CD4-positive, alpha-beta T cell treated with Interleukin-17A for 4 hours (primary cell): Measurements from ENCODE around the gene PHF21B.

Experiments used
- DNase-seq: peaks from one replicate; pipeline ENCODE4 v3.0.0-alpha.2; 2020; ENCODE audit warnings: mixed read lengths

The PHF21B gene

GRCh38 chr22:44954149-44954548 is 55.7 kb downstream of the PHF21B start:
- no peak for DNase-seq

- DNase-seq: no peak
Measured at GRCh38 chr22:44952863-44953746, 56.7 kb downstream of the PHF21B start.

DNA sequence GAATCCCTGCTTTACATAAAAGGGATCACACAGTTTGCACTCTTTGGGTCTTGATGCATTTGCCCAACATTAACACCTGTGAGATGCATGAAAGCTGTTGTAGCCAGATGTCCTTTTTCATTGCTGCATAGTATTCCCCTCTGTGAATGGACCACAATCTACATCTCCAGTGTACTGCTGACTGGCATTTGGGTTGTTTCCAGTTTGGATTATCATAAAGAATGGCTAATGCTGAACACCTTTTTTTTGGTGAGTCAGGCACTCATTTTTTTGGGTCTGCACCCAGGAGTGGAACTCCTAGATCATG is 58.3 kb downstream of the PHF21B start:
- DNase-seq: no peak

DNA sequence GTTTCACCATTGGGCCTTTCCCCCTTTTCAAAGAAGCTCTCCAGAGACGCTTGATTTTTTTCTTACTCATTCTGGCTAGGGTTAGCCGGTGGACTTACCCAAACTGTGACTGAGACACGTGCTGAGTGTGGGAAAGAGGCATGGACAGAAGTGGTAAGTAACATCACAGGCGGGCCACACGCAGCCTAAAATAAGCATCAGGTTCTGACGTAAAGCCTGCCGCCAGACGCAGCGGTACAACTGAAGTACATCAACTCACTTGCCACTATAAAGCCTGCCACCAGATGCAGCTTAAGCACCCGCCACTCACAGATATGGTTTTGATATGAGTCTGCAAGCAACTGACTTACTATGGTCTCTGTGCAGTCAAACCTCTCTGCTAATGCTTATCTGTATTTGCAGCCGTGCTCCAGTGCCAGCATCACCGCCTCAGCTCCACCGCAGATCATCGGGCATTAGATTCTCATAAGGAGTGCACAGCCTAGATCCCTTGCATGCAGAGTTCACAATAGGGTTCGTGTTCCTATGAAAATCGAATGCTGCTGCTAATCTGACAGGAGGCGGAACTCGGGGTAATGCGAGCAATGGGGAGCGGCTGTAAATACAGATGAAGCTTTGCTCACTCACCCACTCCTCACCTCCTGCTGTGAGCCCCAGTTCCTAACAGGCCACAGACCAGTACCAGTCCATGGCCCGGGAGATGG is 58.8 kb downstream of the PHF21B start:
- no peak for DNase-seq

DNA sequence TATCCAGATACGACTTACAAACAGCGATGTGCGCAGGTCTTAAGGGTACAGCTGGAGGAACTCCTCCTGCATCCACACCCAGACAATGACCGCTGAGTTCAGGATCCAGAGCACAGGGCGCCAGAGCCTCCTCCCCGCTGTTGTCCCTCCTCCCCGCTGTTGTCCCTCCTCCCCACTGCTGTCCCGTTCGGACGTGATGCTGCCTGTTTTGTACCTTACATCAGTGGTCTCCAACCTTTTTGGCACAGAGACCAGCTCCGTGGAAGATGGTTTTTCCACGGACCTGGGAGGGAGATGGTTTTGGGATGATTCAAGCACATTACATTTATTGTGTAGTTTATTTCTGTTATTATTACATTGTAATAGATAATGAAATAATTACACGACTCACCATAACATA is 62.0 kb downstream of the PHF21B start:
- DNase-seq: no peak

DNA sequence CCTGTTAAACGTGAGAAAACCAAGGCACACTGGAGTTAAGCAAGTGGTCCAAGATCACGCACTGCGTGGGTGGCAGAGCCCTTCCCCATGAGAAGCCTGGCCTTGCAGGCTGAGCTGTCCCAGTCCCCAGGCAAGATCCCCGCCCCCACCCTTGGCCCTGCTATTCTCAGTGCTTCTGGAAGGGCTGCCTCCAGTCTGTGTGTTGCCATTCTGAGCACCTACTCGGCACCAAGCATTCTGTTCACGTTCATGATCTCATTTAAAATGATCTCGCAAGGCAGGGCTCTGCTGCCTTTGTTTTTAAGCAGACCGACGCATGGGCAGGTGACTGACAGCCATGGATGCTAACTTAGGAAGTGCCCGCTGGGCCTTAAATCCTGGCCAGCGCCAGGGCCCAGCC is 62.8 kb downstream of the PHF21B start:
- no peak for DNase-seq

DNA sequence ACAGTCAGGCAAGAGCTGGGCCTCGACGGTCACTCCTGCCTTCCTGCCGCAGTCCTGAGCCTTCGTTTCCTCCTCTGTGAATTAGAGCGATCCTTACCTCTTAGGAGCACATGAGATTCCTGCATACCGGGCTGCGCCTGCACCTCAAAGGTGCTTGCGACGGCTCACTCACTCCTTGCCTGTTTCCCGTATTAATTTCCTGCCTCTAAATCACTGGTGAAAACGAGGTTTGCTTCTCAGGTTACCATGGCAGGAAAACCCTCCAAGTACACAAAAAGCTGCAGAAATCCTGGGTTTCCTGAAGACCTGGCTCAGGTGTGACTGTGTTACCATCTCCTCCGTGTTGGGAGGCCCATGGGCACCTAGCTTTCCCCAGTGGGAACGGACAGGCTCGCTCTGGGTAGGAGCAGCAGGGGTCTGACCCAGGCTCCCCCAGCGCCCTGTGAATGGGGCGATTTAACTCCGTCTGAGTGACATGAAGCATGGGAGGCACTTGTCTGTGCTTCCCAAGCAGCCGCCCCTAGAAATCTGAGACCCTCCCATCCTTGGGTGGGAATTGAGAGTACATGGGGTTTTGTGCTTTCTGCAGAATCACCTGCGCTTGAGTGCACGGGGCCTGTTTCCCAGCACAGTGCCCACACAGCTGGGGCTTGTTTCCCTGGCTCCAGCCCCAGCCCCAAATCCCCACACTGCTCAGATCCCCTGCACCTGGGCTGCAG is 64.8 kb downstream of the PHF21B start:
- no peak for DNase-seq

DNA sequence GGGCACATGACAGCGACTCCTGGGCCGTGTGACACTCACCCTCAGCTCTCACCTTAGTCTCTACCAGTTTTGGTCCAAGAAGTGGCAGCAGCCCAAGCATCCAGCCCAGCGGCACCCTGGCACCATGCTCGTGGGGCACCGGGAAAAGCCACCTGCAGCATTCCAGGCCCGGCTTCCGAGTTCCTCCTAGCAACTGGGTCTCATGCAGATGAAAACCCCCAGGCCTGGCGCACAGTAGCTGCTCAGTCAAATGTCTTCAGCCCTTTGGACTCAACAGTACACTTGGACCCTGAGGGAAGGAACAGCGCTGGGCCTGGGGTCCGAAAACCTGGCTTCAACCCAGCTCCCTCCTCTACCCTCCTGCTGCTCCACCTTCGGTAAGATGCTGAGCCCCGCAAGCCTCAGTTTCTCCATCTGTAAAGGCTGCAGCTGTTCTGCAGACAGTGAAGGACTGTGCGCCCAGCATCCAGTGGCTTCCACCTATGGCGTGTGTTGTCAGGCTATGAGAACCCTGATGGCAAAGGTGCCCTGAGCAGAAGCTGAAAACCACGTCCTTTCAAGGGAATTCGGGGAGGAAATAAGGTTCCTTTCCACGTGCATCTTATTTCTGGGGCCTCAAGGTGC is 66.0 kb downstream of the PHF21B start:
- no peak for DNase-seq

- DNase-seq: no peak
Measured at GRCh38 chr22:44942979-44943700, 66.7 kb downstream of the PHF21B start.

GRCh38 chr22:44942056-44942455 is 67.7 kb downstream of the PHF21B start:
- no peak for DNase-seq

DNA sequence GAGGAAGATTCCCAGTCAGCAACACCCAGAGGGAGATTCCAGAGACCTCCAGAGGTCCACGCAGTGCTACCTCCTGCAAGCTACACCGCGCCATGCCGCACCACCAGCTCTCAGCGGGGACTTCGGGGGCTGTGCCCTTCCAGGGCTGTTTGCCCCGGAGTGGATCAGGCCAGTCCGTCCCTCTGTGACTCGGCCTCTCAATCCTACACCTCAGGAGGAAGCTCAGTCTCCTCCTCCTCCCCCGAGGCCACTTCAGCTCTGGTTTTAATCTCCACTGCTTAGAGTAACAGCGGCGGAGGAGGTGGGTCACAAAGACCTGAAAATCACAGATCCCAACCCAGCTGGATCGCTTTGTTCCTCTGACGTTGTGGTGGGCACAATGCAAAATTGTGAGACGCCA is 68.6 kb downstream of the PHF21B start:
- no peak for DNase-seq

- no peak for DNase-seq
Measured at GRCh38 chr22:44940130-44940529, 69.7 kb downstream of the PHF21B start.

GRCh38 chr22:44939451-44939850 is 70.4 kb downstream of the PHF21B start:
- no peak for DNase-seq

DNA sequence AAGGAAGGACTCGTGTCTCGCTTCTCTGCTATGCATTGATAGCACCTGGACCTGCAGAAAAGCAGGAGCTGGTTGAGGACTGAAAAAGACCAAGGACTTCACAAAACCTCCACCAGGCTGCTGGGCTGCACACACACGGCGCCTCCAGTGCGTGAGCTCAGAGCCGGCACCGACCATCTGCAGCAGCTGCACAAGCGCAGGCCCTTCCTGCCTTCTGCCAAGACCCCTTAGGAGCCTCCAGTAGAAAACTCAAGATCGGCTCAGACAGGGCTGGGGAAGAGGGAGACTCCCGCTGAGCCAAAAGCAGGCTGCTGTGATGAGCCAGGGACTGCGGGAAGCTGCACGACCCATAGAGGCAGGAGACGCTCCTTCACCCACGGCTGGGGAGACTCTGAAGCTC is 70.9 kb downstream of the PHF21B start:
- no peak for DNase-seq

GRCh38 chr22:44937216-44937615 is 72.6 kb downstream of the PHF21B start:
- DNase-seq: no peak

DNA sequence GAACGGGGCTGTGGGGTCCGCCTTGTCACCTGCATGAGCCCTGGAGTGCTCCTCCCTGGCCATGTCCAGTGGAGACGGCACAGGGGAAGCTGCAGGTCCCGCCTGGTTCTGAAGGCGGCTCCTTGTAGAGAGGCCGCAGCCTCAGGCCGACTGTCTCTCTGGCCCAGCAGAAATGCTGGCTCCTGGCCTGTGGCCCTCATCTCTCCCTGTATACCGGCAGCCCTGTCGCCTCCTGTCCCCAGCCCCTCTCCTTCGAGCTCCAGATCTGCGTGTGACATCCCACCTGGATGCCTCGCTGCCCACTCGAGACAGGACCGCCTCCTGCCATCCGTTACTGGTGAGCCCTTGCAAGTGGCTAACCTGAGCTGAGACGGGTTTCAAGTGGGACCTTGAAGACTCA is 73.6 kb downstream of the PHF21B start:
- no peak for DNase-seq

DNA sequence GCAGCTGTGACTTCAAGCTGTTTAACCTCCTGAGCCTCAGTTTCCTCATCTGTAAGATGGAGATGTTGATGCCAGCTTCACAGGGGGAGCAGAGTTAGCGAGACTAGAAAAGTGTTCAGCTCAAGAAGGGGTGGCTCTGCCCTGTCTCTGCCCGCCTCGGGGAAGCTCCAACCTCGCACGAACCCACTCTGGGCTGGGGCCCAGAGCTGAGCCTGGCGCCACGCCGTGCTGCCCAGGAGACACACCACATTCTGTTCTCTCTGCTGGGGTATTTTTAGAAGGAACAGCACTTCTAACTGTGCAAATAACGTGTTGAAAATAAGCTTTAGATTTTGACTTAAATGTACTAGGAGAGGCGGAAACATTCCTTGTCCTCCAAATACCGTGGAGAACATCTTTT is 74.1 kb downstream of the PHF21B start:
- no peak for DNase-seq

DNA sequence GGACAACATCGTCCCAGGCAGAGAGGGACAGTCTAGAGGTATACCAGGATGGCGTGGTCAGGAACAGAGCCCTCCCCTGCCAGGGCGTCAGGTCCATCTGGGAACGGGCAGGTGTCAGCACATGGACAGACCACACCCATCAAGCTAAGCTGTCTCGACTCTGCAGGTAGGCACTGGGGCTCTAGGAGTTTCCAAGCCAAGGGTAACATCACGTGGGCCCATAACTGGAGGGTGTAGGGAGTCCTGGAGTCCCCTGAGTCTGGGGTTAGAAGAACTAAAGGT is 75.4 kb downstream of the PHF21B start:
- no peak for DNase-seq

DNA sequence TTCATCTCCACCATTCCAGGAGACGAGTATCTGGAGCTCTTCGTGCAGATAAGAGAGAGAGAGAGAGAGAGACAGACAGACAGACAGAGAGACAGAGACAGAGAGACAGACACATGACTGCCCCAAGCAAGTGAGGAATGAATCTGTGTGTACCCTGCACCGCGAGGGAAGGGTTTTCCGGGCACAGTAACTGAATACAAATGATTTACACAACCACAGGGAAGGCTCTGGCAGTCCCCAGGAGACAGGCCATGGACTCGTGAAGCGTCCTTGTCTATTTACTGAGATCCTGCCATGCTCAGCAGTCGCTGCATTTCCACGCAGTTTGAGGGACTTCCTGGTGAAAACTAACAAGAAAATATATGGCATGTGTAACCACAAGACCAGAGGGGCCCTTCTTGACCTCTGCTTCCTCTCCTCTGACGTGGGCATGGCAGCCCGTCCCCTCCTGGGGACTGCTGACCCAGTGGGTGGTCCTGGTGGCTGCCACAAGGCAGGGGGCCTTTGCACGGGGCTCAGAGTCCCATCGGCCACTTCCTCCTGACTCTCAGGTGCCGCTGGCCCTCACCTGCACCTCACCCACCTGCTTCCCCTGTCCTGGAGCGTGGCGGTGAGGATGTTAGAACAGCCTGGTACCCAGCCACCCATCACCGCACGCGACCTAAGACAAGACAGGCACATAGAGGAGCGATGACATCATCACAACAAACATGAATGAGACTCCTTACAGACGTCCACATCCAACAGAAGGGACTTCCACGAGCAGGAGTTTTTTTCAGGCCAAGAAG is 75.9 kb downstream of the PHF21B start:
- no peak for DNase-seq

DNA sequence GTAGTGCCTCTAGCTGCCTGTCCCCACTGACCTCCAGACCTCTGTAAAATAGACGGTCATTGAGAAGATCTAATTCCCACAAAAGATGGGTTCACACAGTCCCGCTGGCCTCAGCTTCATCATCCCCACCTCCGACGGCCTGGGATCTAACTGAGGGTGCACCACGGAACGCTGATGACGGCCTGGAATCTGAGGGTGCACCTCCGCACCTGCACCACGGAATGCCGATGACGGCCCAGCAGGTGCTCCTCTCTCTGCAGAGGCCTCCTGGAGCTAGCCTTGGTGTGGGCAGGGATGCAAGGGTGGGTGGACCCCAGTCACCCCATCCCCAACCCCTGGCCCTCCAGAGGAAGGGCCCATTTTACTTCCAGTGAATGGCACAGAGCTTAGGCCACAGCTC is 77.3 kb downstream of the PHF21B start:
- DNase-seq: no peak

DNA sequence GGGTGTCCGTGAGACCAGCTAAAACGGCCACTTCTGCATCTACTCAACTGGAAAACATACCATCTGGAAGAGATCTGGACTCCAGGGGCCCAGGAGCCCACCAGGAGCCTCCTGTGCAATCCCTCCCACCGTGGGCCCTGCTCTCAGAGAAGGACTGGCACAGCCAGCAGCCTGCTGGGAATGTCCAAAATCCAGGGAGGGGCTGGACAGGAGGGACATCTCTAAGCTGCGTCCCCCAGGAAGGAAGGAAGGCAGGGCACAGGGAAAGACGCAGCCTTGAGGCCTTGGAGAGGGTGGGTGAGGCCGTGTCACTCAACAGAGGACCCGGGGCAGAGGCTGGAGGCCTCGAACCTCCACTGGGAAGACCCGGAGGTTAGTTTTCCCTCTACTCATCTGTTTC is 78.0 kb downstream of the PHF21B start:
- no peak for DNase-seq

DNA sequence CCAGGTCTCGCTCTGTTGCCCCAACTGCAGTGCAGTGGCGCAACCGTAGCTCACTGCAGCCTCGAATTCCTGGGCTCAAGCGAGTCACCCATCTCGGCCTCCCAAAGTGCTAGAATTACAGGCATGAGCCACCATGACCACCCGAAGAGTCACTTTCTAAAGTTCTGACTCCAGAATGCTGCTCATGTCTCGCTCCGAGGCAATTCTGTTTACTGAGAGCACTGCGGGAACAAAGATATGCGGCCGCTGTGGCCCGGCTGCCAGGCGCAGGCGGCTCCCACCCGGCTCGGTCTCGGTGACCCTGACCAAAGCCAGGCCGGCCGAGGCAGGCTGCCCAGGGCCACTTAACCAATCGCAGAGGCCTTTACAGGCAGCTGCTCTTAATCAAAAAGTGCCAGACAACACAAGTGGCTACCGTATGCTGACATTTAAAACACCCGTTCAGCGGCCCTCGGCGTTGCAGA is 78.7 kb downstream of the PHF21B start:
- DNase-seq: no peak
